ENCODE results near the gene ZRANB1.

Gene ZRANB1

GRCh38 chr10:124993736-124994451 is 52.0 kb downstream of the ZRANB1 start:
- no peak for DNase-seq (ENCODE audit: low spot score)

- no peak for DNase-seq (ENCODE audit: low spot score)
Measured at GRCh38 chr10:124994573-124995473, 52.9 kb downstream of the ZRANB1 start.

- no peak for DNase-seq (ENCODE audit: low spot score)
Measured at GRCh38 chr10:124995605-124996004, 53.7 kb downstream of the ZRANB1 start.

- DNase-seq (ENCODE audit: low spot score): no peak
Measured at GRCh38 chr10:124996127-124996853, 54.4 kb downstream of the ZRANB1 start.

GRCh38 chr10:124996854-124997215 is 54.9 kb downstream of the ZRANB1 start:
- no peak for DNase-seq (ENCODE audit: low spot score)

GRCh38 chr10:124997306-124997705 is 55.4 kb downstream of the ZRANB1 start:
- no peak for DNase-seq (ENCODE audit: low spot score)

GRCh38 chr10:124997771-124998623 is 56.1 kb downstream of the ZRANB1 start:
- DNase-seq (ENCODE audit: low spot score): no peak

GRCh38 chr10:124998624-124999291 is 56.8 kb downstream of the ZRANB1 start:
- DNase-seq (ENCODE audit: low spot score): no peak

- DNase-seq (ENCODE audit: low spot score): no peak
Measured at GRCh38 chr10:124999433-125000365, 57.8 kb downstream of the ZRANB1 start.

- DNase-seq (ENCODE audit: low spot score): peak; percentile 57
Measured at GRCh38 chr10:125000366-125001312, 58.7 kb downstream of the ZRANB1 start.

- no peak for DNase-seq (ENCODE audit: low spot score)
Measured at GRCh38 chr10:125001313-125002046, 59.6 kb downstream of the ZRANB1 start.

GRCh38 chr10:125002047-125002422 is 60.1 kb downstream of the ZRANB1 start:
- no peak for DNase-seq (ENCODE audit: low spot score)

GRCh38 chr10:125002423-125003145 is 60.7 kb downstream of the ZRANB1 start:
- DNase-seq (ENCODE audit: low spot score): no peak

- DNase-seq (ENCODE audit: low spot score): no peak
Measured at GRCh38 chr10:125003146-125003900, 61.4 kb downstream of the ZRANB1 start.

GRCh38 chr10:125003901-125004467 is 62.1 kb downstream of the ZRANB1 start:
- DNase-seq (ENCODE audit: low spot score): no peak

Measured in SK-N-DZ (cell line).